ENCODE data around the gene TLE5. TPM values are rescaled to one million over a fixed set of nuclear protein-coding genes. Genes with fewer than 3 reads are reported as not detected.

Gene TLE5
- total and polyA plus RNA-seq, 9 of the 15 experiments (the other 6 are each of a cell fraction or from before 2014, with no cell fraction given) = 2.0 to 347 (median 235) TPM

DNA sequence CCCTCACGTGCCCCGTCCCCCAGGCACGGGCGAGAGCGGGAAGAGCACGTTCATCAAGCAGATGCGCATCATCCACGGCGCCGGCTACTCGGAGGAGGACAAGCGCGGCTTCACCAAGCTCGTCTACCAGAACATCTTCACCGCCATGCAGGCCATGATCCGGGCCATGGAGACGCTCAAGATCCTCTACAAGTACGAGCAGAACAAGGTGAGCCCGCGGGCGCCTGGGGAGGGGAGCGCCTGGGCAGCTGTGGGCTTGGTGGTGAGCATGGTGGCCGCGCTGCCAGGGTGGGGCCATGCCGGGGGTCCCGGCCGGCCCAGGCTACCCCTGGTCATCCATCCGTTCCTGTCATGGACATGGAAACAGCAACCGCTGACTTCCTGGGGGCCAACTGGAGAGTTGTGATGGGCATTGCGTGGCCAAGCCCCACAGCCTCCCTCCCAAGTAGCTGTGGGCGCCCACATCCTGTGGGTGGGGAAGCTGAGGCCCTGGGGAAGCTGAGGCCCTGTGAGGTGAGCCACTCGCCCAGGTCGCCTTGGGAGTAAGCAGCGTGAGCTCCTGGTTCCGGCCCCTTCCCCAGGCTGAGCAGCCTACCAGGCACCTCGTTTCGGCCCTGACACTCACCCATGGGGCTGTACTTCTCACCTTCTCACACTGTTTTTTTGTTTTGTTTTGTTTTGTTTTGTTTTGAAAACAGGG lies 48.0 kb upstream of the TLE5 start:
- BruUV-seq (replicated peaks) = no TSS peak
- peaks cover 51% of the 10 kb centered on the region for H3K79me2 ChIP-seq (ENCODE audit: control insufficient read depth, insufficient read depth, low read length)
- FAIRE-seq = no peak
- TF ChIP-seq FOXJ2 (tag; IDR thresholded peaks at IDR 0.05) (no peak), GTF2F1 (IDR thresholded peaks at IDR 0.05; ENCODE audit: low read depth, low read length) (no peak), U2AF2 (optimal IDR thresholded peaks at IDR 0.05; ENCODE audit: low read depth, low read length) (no peak), L3MBTL2 (IDR thresholded peaks at IDR 0.05) (no peak), RBM17 (IDR thresholded peaks at IDR 0.05; ENCODE audit: borderline replicate concordance, low read depth, low read length) (no peak), ZNF174 (CRISPR knock-in tag; IDR thresholded peaks at IDR 0.05) (no peak), SIN3A (IDR thresholded peaks at IDR 0.05; ENCODE audit: borderline replicate concordance in 2 of 2, control insufficient read depth in 1 of 2, low read depth in 2 of 2, low read length in 2 of 2) (no peak), BRCA1 (IDR thresholded peaks at IDR 0.05) (no peak), BRCA1 (CRISPR knock-in tag; IDR thresholded peaks at IDR 0.05) (no peak), HNRNPL (IDR thresholded peaks at IDR 0.05; ENCODE audit: low read depth, low read length) (no peak), TBL1XR1 (IDR thresholded peaks at IDR 0.05; ENCODE audit: low read length in 2 of 2) (no peak), YBX1 (IDR thresholded peaks at IDR 0.05) (no peak), KAT8 (IDR thresholded peaks at IDR 0.05; ENCODE audit: low read depth) (no peak), ZNF717 (CRISPR knock-in tag; IDR thresholded peaks at IDR 0.05) (no peak), BMI1 (IDR thresholded peaks at IDR 0.05; ENCODE audit: low read length) (no peak), RB1 (IDR thresholded peaks at IDR 0.05; ENCODE audit: low read depth) (no peak)
- TF ChIP-seq, protein P1, sequence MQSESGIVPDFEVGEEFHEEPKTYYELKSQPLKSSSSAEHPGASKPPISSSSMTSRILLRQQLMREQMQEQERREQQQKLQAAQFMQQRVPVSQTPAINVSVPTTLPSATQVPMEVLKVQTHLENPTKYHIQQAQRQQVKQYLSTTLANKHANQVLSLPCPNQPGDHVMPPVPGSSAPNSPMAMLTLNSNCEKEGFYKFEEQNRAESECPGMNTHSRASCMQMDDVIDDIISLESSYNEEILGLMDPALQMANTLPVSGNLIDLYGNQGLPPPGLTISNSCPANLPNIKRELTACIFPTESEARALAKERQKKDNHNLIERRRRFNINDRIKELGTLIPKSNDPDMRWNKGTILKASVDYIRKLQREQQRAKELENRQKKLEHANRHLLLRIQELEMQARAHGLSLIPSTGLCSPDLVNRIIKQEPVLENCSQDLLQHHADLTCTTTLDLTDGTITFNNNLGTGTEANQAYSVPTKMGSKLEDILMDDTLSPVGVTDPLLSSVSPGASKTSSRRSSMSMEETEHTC (IDR thresholded peaks at IDR 0.05) = no peak
- TF ChIP-seq, protein P2, sequence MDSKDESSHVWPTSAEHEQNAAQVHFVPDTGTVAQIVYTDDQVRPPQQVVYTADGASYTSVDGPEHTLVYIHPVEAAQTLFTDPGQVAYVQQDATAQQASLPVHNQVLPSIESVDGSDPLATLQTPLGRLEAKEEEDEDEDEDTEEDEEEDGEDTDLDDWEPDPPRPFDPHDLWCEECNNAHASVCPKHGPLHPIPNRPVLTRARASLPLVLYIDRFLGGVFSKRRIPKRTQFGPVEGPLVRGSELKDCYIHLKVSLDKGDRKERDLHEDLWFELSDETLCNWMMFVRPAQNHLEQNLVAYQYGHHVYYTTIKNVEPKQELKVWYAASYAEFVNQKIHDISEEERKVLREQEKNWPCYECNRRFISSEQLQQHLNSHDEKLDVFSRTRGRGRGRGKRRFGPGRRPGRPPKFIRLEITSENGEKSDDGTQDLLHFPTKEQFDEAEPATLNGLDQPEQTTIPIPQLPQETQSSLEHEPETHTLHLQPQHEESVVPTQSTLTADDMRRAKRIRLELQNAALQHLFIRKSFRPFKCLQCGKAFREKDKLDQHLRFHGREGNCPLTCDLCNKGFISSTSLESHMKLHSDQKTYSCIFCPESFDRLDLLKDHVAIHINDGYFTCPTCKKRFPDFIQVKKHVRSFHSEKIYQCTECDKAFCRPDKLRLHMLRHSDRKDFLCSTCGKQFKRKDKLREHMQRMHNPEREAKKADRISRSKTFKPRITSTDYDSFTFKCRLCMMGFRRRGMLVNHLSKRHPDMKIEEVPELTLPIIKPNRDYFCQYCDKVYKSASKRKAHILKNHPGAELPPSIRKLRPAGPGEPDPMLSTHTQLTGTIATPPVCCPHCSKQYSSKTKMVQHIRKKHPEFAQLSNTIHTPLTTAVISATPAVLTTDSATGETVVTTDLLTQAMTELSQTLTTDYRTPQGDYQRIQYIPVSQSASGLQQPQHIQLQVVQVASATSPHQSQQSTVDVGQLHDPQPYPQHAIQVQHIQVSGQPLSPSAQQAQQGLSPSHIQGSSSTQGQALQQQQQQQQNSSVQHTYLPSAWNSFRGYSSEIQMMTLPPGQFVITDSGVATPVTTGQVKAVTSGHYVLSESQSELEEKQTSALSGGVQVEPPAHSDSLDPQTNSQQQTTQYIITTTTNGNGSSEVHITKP (IDR thresholded peaks at IDR 0.05; ENCODE audit: partially characterized antibody) = no peak

More for the DNA sequence above, 48.0 kb upstream of the TLE5 start:
- CTCF ChIA-PET (ENCODE audit: low intra/inter-chr PET ratio) = interaction anchor here (1.3 kb wide), 1 partner anchor 160 kb away, joined by 3 read pairs; no protein-coding TSS in a partner anchor
- Histone ChIP-seq H3K36me3 (ENCODE audit: control insufficient read depth, insufficient read depth, low read length) (peaks cover 23% of the 10 kb centered on the region; the same call in 1 of the 3 replicates), H3K4me3 (no peak overlapping the region), H2AFZ (ENCODE audit: low read depth, low read length) (no peak overlapping the region), H3K9me3 (replicated peaks; ENCODE audit: control insufficient read depth, insufficient read depth, low read depth, low read length) (no peaks in the 10 kb centered on the region), H3K9ac (ENCODE audit: insufficient read depth in 1 of 2, low read depth in 2 of 2, low read length in 2 of 2) (0 out of 4 replicates have a peak overlapping the region, but pooled peaks of 1 of the 2 experiments have one; percentile 20), H3K4me2 (ENCODE audit: insufficient read depth, low read length) (no peak overlapping the region), H3K9me1 (ENCODE audit: control insufficient read depth, insufficient read depth, low read length) (no peaks in the 10 kb centered on the region), H4K20me1 (replicated peaks; ENCODE audit: control insufficient read depth, insufficient read depth, low read length) (no peaks in the 10 kb centered on the region; the same call in none of the 2 replicates), H3K27me3 (ENCODE audit: control insufficient read depth in 2 of 2, insufficient read depth in 2 of 2, low read length in 2 of 2) (no peaks in the 10 kb centered on the region), H3K27ac (ENCODE audit: extremely low read depth, low read depth, low read length) (no peak overlapping the region), H3K4me1 (replicated peaks in 1 of 2; ENCODE audit: control insufficient read depth in 2 of 2, insufficient read depth in 2 of 2, low read length in 2 of 2) (peaks cover 2 to 76% of the 10 kb centered on the region in 2 experiments; a peak in 3 of 5 replicates)
- POLR2A ChIA-PET = interaction anchor here (0.6 kb wide), 2 partner anchors 382 to 403 kb away, joined by 3 to 5 read pairs; no protein-coding TSS in a partner anchor
- intact Hi-C loops (cut with micrococcal nuclease) = no loop called here
- DNase-seq (ENCODE audit: extremely low read depth in 1 of 4, low spot score in 3 of 4) = no peak
- no peak for ATAC-seq
- in situ Hi-C loops (cut with MboI) = no loop called here
- 97% methylated on average over 30 of the region's 37 CpGs for WGBS (ENCODE audit: insufficient coverage, low coverage, missing lambda C conversion rate)

All from K562 (cell line).